ENCODE measurements around the gene SLC2A10.

DNA sequence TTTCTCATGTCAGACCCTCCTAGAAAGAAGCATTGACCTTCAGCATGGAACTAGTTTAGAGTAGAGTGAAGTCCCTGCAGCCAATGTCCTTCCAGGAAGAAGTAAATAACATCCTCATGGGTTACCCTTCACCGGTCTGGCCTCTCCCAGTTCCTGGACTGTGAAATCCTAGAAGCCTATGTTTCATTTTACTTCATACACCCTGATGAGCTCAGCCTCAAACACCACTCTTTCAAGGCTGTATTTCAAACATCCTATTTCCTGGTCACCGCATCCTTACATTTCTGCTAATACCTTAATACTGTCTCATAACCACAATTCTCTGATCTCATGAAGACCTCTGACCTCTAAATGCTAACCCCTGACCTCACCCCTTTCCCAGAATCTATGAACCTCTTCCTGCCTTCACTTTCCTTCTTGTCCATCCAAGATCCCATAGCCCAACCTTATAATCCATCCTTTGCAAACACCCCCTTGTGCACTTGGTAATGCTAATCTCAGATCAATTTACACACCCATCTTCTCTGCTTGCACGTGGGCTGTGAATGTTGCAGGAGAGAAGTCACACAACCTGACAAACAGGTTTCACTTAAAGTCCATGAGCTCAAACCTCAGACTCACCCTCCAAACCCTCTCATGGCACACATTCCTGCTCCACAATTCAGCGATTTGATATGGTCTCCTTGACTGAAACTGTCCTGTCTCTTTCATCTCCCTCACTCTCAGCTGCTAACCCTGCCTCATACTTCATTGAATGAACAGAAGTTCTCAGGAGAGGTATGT is 30.2 kb downstream of the SLC2A10 start:
- TF ChIP-seq GATA2 (IDR thresholded peaks at IDR 0.05; ENCODE audit: low read depth, low read length) (no peak), GATA3 (IDR thresholded peaks at IDR 0.05; ENCODE audit: low read depth, low read length) (no peak)

All from SH-SY5Y (cell line).